ENCODE measurements around the gene QSOX1.

- TF ChIP-seq CTCF (IDR thresholded peaks at IDR 0.05; ENCODE audit: low read depth, low read length), result no peak
- no peak for TF ChIP-seq EZH2phosphoT487 (IDR thresholded peaks at IDR 0.05; ENCODE audit: low read depth)
Observed at GRCh38 chr1:180246579-180246978, 91.9 kb downstream of the QSOX1 start.

Data from OCI-LY3 (cell line).